ENCODE data around the gene SYNDIG1L. TPM values are rescaled to one million over a fixed set of nuclear protein-coding genes. Genes with fewer than 3 reads are reported as not detected.

SYNDIG1L gene
- total and polyA plus RNA-seq, 4 donors: 0.08 TPM; not detected in 3

GRCh38 chr14:74401504-74402241 is 24.3 kb downstream of the SYNDIG1L start:
- TF ChIP-seq REST (IDR thresholded peaks at IDR 0.05) (no peak), SP1 (IDR thresholded peaks at IDR 0.05) (no peak), HNF4A (conservative IDR thresholded peaks at IDR 0.05) (no peak), FOXA2 (IDR thresholded peaks at IDR 0.05) (no peak), NR2F2 (IDR thresholded peaks at IDR 0.05) (no peak)
- Histone ChIP-seq H3K9me3 (ENCODE audit: control insufficient read depth in 4 of 4, low read length in 3 of 4) (no peaks in the 10 kb centered on the region), H3K27me3 (ENCODE audit: control insufficient read depth in 4 of 4, insufficient read depth in 4 of 4, low read length in 3 of 4) (peaks cover 0 to 3% (median under 1%) of the 10 kb centered on the region in 4 donors), H3K36me3 (ENCODE audit: control insufficient read depth in 4 of 4, insufficient read depth in 3 of 4, low read depth in 1 of 4, low read length in 3 of 4) (no peaks in the 10 kb centered on the region), H3K4me1 (ENCODE audit: control insufficient read depth in 4 of 4, insufficient read depth in 4 of 4, low read length in 3 of 4) (peaks cover 0 to 8% (median 2%) of the 10 kb centered on the region in 4 donors), H3K4me3 (ENCODE audit: low read depth in 1 of 3, low read length in 3 of 3) (no peak overlapping the region), H3K9ac (ENCODE audit: low read depth in 1 of 2, low read length in 2 of 2) (no peak overlapping the region), H3K27ac (ENCODE audit: low read depth in 1 of 2, low read length in 2 of 2) (no peak overlapping the region)
- no peak for DNase-seq (ENCODE audit: low spot score)
- 13% methylated on average over 12 of the region's 12 CpGs for whole genome bisulfite sequencing

GRCh38 chr14:74400919-74401503 is 25.0 kb downstream of the SYNDIG1L start:
- TF ChIP-seq FOXA1 (IDR thresholded peaks at IDR 0.05): no peak
- no peak for TF ChIP-seq GABPA (IDR thresholded peaks at IDR 0.05 in 1 of 2, conservative IDR thresholded peaks at IDR 0.05 in 1 of 2)
- TF ChIP-seq YY1 (IDR thresholded peaks at IDR 0.05): no peak
- TF ChIP-seq RXRA (IDR thresholded peaks at IDR 0.05): no peak
- TF ChIP-seq, protein P1, sequence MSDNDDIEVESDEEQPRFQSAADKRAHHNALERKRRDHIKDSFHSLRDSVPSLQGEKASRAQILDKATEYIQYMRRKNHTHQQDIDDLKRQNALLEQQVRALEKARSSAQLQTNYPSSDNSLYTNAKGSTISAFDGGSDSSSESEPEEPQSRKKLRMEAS (IDR thresholded peaks at IDR 0.05): no peak
- Histone ChIP-seq H3K9me3 (ENCODE audit: control insufficient read depth in 4 of 4, low read length in 3 of 4) (no peaks in the 10 kb centered on the region), H3K36me3 (ENCODE audit: control insufficient read depth in 4 of 4, insufficient read depth in 3 of 4, low read depth in 1 of 4, low read length in 3 of 4) (no peaks in the 10 kb centered on the region), H3K9ac (ENCODE audit: low read depth in 1 of 2, low read length in 2 of 2) (no peak overlapping the region), H3K4me1 (ENCODE audit: control insufficient read depth in 4 of 4, insufficient read depth in 4 of 4, low read length in 3 of 4) (peaks cover 0 to 8% (median 2%) of the 10 kb centered on the region in 4 donors), H3K4me3 (ENCODE audit: low read depth in 1 of 3, low read length in 3 of 3) (no peak overlapping the region), H3K27ac (ENCODE audit: low read depth in 1 of 2, low read length in 2 of 2) (no peak overlapping the region), H3K27me3 (ENCODE audit: control insufficient read depth in 4 of 4, insufficient read depth in 4 of 4, low read length in 3 of 4) (peaks cover 0 to 4% (median under 1%) of the 10 kb centered on the region in 4 donors)
- 40% methylated on average over 8 of the region's 8 CpGs for WGBS
- no peak for DNase-seq (ENCODE audit: low spot score)

- 39% methylated on average over 13 of the region's 13 CpGs for WGBS
- TF ChIP-seq TAF1 (conservative IDR thresholded peaks at IDR 0.05) (no peak), HNF4G (IDR thresholded peaks at IDR 0.05) (no peak), YY1 (IDR thresholded peaks at IDR 0.05) (no peak), RXRA (IDR thresholded peaks at IDR 0.05) (no peak), SP1 (IDR thresholded peaks at IDR 0.05) (no peak), RAD21 (IDR thresholded peaks at IDR 0.05) (no peak), ATF3 (IDR thresholded peaks at IDR 0.05) (no peak), NR2F2 (IDR thresholded peaks at IDR 0.05) (no peak), REST (IDR thresholded peaks at IDR 0.05) (no peak), CTCF (IDR thresholded peaks at IDR 0.05; ENCODE audit: low read depth, low read length, missing input control) (no peak)
- TF ChIP-seq, protein P1 (IDR thresholded peaks at IDR 0.05): no peak
- H3K4me1 ChIP-seq (ENCODE audit: control insufficient read depth in 4 of 4, insufficient read depth in 4 of 4, low read length in 3 of 4): peaks cover 0 to 8% (median 2%) of the 10 kb centered on the region in 4 donors
- H3K9ac ChIP-seq (ENCODE audit: low read depth in 1 of 2, low read length in 2 of 2): no peak overlapping the region
- no peak overlapping the region for H3K27ac ChIP-seq (ENCODE audit: low read depth in 1 of 2, low read length in 2 of 2)
- no peaks in the 10 kb centered on the region for H3K9me3 ChIP-seq (ENCODE audit: control insufficient read depth in 4 of 4, low read length in 3 of 4)
- no peaks in the 10 kb centered on the region for H3K36me3 ChIP-seq (ENCODE audit: control insufficient read depth in 4 of 4, insufficient read depth in 3 of 4, low read depth in 1 of 4, low read length in 3 of 4)
- H3K27me3 ChIP-seq (ENCODE audit: control insufficient read depth in 4 of 4, insufficient read depth in 4 of 4, low read length in 3 of 4): peaks cover 0 to 4% (median under 1%) of the 10 kb centered on the region in 4 donors
- no peak for DNase-seq (ENCODE audit: low spot score)
- H3K4me3 ChIP-seq (ENCODE audit: low read depth in 1 of 3, low read length in 3 of 3): no peak overlapping the region
These were observed 25.9 kb downstream of the SYNDIG1L start for GRCh38 chr14:74400031-74400685.
